Esophagus muscularis mucosa (tissue), 3 donors: Measurements from ENCODE around the gene MED29.

ENCODE experiments used
- CTCF ChIP-seq, 3 experiments: fragments of 200-600 bp in 2 of 3; fragments of 450-650 bp in 1 of 3; sonication (generic) in 2 of 3; IDR thresholded peaks; one replicate each; pipeline ENCODE4 v1.5.1; 2017 to 2019; ENCODE audit warnings: antibody characterized with exemption in 3 of 3, mild to moderate bottlenecking in 2 of 3, moderate library complexity in 1 of 3
- POLR2A ChIP-seq: fragments of 450-650 bp; IDR thresholded peaks from one replicate; pipeline ENCODE4 v1.6.1; 2017; ENCODE audit warnings: antibody characterized with exemption, moderate library complexity, mild to moderate bottlenecking, low read depth
- POLR2AphosphoS5 ChIP-seq, 2 donors: sonication (generic); formaldehyde crosslinking; IDR thresholded peaks; one replicate each; pipeline ENCODE4 v1.6.1; 2017; ENCODE audit warnings: antibody characterized with exemption in 2 of 2

DNA sequence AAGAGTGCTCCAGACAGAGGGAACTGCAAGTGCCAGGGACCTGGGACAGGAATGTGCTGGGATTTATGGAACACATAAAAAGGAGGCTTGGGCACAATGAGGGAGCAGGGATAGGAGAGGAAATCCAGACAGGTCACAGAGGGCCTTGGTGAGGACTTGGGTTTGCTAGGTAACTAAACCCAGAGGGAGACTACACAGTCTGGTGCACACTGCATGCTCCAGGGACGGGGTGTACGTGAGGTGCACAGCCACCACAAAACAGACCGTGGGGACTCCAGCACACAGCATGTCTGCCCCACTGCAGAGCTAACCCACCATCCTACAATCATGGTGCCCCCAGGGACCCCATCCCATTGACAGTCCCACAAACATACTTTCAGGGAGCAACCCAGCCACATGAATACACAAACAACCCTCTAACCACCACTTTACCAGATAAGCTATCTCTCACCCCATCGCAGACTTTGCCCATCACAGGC is 9.9 kb downstream of the MED29 start:
- no peak for TF ChIP-seq CTCF (IDR thresholded peaks at IDR 0.05)
- TF ChIP-seq POLR2A, result no peak
- no peak for TF ChIP-seq POLR2AphosphoS5 (IDR thresholded peaks at IDR 0.05)
